ENCODE results near the gene IGSF21. TPM values are rescaled to one million over a fixed set of nuclear protein-coding genes. Genes with fewer than 3 reads are reported as not detected.

The IGSF21 gene
- total and polyA plus RNA-seq, 2 of the 8 experiments (the other 6 are each of a cell fraction or from before 2014, with no cell fraction given), result 22.5 to 28.5 TPM

DNA sequence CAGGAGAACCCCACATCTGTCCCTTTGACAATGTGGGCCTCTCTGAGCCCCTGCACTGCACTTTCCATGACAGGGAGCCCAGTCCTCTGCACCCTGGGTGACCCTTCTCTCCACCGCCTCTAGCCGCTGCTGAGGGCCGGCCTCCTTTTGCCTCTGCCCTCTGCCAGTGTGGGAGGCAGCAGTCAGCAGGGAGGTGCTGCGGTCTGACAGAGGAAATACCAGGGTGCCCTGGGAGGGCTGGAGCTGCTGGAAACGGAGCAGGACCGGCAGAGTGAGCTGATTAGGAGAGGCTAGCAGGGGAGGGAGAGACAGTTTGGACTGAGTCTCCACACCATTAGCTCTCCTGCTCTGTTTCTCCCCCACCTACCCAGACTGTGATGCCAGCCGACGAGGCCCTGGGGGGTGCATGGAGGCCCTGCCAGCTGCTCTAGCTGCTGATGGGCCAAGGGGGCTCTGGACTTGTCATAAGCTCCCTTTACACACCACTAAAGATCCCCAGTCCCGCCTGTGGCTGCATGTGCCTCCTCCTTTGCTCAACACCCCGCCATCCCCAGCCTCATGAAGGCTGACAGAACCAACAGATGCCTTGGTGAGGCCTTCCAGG, 202.1 kb downstream of the IGSF21 start (continued):
- TF ChIP-seq CBX5 (IDR thresholded peaks at IDR 0.05; ENCODE audit: low read depth, low read length), result no peak
